Loucy (cell line): Measurements from ENCODE around the gene GRWD1.

ENCODE experiments used
- CTCF ChIP-seq: fragments of 200-600 bp; sonication (generic); conservative IDR thresholded peaks from 2 replicates; pipeline ENCODE4 v1.5.1; 2014; ENCODE audit warnings: mild to moderate bottlenecking, antibody characterized with exemption, low read length
- EZH2phosphoT487 ChIP-seq: fragments of 200-600 bp; IDR thresholded peaks from 2 replicates; pipeline ENCODE4 v1.6.1; 2018; ENCODE audit warnings: antibody characterized with exemption, mild to moderate bottlenecking, moderate library complexity, borderline replicate concordance

- TF ChIP-seq CTCF (no peak), EZH2phosphoT487 (no peak)
Measured at GRCh38 chr19:48421548-48421947, 24.2 kb upstream of the GRWD1 start.
